Rectal smooth muscle tissue (tissue), 1 donor: ENCODE results near the gene GLIS1.

Experiments used
- H3K27ac ChIP-seq: one replicate; pipeline ENCODE4 v1.7.0; 2013; ENCODE audit warnings: low read depth, low read length, inconsistent platforms
- H3K27me3 ChIP-seq: one replicate; pipeline ENCODE4 v1.7.0; 2013; ENCODE audit warnings: low read length; ENCODE audit not compliant: control insufficient read depth, insufficient read depth
- H3K36me3 ChIP-seq: one replicate; pipeline ENCODE4 v1.7.0; 2013; ENCODE audit warnings: low read length; ENCODE audit not compliant: control insufficient read depth, insufficient read depth
- H3K4me1 ChIP-seq: one replicate; pipeline ENCODE4 v1.7.0; 2013; ENCODE audit warnings: low read length; ENCODE audit not compliant: control insufficient read depth, insufficient read depth
- H3K4me3 ChIP-seq: one replicate; pipeline ENCODE4 v1.7.0; 2013; ENCODE audit warnings: low read length
- H3K9ac ChIP-seq: one replicate; pipeline ENCODE4 v1.7.0; 2013; ENCODE audit warnings: low read length

The GLIS1 gene

GRCh38 chr1:53477651-53478501 lies 261.1 kb downstream of the GLIS1 start:
- no peak overlapping the region for H3K4me3 ChIP-seq
- H3K27ac ChIP-seq, result no peak overlapping the region
- no peaks in the 10 kb centered on the region for H3K27me3 ChIP-seq
- no peak overlapping the region for H3K9ac ChIP-seq
- H3K4me1 ChIP-seq, result no peaks in the 10 kb centered on the region
- no peaks in the 10 kb centered on the region for H3K36me3 ChIP-seq

- Histone ChIP-seq H3K27ac (no peak overlapping the region), H3K36me3 (no peaks in the 10 kb centered on the region), H3K4me1 (no peaks in the 10 kb centered on the region), H3K9ac (no peak overlapping the region), H3K4me3 (no peak overlapping the region), H3K27me3 (no peaks in the 10 kb centered on the region)
These were observed 262.4 kb downstream of the GLIS1 start for GRCh38 chr1:53476579-53476978.

DNA sequence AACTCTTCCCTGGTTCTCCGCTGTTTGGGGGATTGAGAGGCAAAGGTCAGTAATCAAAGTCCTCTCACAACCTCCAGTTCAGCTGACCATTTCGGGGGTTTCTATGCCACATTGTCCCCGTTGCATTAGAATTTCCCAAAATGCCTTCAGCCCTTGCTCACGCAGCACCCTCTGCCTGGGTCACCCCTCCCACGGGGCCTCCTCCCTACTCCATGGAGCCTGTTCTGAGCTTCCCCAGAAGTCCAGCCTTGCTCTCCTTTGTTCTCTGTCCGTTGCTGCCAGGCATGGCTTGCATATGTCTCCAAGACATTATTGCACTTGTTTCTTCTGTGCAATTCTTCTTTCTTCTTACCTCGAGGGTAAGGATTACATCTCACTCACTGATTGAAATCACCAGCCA lies 263.3 kb downstream of the GLIS1 start:
- no peaks in the 10 kb centered on the region for H3K4me1 ChIP-seq
- no peaks in the 10 kb centered on the region for H3K27me3 ChIP-seq
- H3K9ac ChIP-seq, result no peak overlapping the region
- H3K36me3 ChIP-seq, result no peaks in the 10 kb centered on the region
- H3K4me3 ChIP-seq, result no peak overlapping the region
- no peak overlapping the region for H3K27ac ChIP-seq

GRCh38 chr1:53473463-53473862 lies 265.5 kb downstream of the GLIS1 start:
- no peak overlapping the region for H3K27ac ChIP-seq
- H3K27me3 ChIP-seq, result no peaks in the 10 kb centered on the region
- no peak overlapping the region for H3K4me3 ChIP-seq
- H3K36me3 ChIP-seq, result no peaks in the 10 kb centered on the region
- no peak overlapping the region for H3K9ac ChIP-seq
- H3K4me1 ChIP-seq, result no peaks in the 10 kb centered on the region

- Histone ChIP-seq H3K4me3 (no peak overlapping the region), H3K27ac (no peak overlapping the region), H3K9ac (no peak overlapping the region), H3K27me3 (no peaks in the 10 kb centered on the region), H3K4me1 (no peaks in the 10 kb centered on the region), H3K36me3 (no peaks in the 10 kb centered on the region)
These were observed 268.0 kb downstream of the GLIS1 start for GRCh38 chr1:53471000-53471399.

DNA sequence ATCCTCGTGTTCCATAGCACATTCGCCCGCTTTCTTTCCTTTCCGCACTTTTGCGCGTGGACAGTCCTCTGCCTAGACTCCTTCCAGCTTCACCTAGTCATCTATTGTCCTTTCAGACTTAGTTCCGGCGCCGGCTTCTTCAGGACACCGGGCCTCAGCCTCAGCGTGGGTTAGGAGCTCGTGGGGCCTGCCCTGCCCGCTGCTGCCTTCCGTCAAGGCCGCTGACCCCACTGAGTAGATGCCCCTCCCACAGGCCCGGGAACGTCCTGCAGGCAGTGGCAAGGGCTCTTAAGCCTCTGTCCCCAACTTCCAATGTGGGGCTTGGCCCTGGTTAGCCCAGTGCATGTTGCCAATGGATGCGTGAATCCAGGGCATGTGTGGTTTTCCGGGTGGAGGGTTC lies 268.4 kb downstream of the GLIS1 start:
- H3K27ac ChIP-seq, result no peak overlapping the region
- H3K9ac ChIP-seq, result no peak overlapping the region

GRCh38 chr1:53470155-53470554 lies 268.8 kb downstream of the GLIS1 start:
- no peak overlapping the region for H3K4me3 ChIP-seq
- H3K36me3 ChIP-seq, result no peaks in the 10 kb centered on the region
- no peak overlapping the region for H3K9ac ChIP-seq
- H3K27ac ChIP-seq, result no peak overlapping the region
- no peaks in the 10 kb centered on the region for H3K27me3 ChIP-seq
- no peaks in the 10 kb centered on the region for H3K4me1 ChIP-seq

More for the DNA sequence above, 268.4 kb downstream of the GLIS1 start:
- Histone ChIP-seq H3K27me3 (no peaks in the 10 kb centered on the region), H3K4me1 (no peaks in the 10 kb centered on the region), H3K36me3 (no peaks in the 10 kb centered on the region), H3K4me3 (no peak overlapping the region)

DNA sequence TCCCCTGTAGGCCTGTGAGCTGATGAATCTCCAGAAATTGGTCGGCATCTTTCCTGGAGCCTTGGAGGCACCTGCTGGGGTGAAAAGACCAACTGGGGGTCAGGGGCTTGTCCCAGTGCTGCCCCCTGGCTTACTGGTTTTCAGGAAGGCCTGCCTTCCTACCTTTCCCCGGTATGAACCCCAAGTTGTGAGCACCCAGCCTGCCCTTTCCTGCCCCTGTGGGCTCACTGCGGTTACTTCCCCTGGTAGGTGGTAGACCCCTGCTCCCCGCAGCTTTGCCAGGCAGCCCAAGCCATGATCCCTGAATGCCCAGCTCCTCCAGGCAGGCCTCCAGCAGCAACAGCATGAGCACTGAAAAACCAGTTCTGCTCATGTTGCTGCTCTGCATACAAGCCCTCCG lies 269.6 kb downstream of the GLIS1 start:
- H3K27me3 ChIP-seq, result no peaks in the 10 kb centered on the region
- no peak overlapping the region for H3K27ac ChIP-seq
- no peak overlapping the region for H3K9ac ChIP-seq
- H3K36me3 ChIP-seq, result no peaks in the 10 kb centered on the region
- H3K4me1 ChIP-seq, result no peaks in the 10 kb centered on the region
- H3K4me3 ChIP-seq, result no peak overlapping the region

DNA sequence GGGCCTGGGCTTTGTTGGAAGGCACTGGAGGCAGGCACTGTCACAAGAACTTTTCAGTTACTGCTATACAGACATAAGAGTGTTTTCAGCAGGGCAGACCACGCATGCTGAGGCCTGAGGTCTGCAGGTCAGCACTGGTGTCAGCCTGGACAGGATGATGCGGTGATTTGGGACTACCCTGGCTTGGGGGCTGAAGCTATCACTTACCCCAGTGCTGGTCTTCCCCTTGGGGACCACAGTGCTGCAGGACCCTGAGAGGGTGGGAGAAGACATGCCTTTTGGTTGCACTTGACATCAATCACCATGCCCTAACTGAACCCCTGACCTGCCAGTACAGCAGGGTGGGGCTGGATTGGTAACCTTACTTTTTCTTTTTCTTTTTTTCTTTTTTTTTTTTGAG lies 270.6 kb downstream of the GLIS1 start:
- Histone ChIP-seq H3K4me3 (no peak overlapping the region), H3K9ac (no peak overlapping the region), H3K36me3 (no peaks in the 10 kb centered on the region), H3K27me3 (no peaks in the 10 kb centered on the region), H3K4me1 (no peaks in the 10 kb centered on the region), H3K27ac (no peak overlapping the region)

DNA sequence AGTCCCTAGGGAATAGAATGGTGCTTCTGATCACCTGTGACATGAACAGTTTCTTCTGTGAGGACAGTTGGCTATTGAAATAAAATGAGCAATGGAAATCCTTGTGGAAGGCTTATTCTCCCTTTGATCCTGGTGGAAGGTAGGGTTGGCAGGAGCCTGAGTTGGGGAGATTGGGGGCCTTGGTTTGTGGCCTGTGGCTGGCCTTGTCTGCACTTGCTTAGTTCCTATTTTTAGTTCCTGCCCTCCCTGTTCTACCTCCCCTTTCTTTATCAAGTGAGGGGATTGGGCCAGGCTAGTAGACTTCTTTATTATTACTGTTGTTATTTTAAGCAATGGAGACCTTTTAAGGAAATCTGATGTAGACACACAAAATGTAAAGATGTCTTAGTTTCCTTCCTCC lies 271.6 kb downstream of the GLIS1 start:
- H3K4me1 ChIP-seq, result no peaks in the 10 kb centered on the region
- H3K4me3 ChIP-seq, result no peak overlapping the region
- no peaks in the 10 kb centered on the region for H3K27me3 ChIP-seq
- H3K36me3 ChIP-seq, result no peaks in the 10 kb centered on the region
- H3K9ac ChIP-seq, result no peak overlapping the region
- no peak overlapping the region for H3K27ac ChIP-seq

DNA sequence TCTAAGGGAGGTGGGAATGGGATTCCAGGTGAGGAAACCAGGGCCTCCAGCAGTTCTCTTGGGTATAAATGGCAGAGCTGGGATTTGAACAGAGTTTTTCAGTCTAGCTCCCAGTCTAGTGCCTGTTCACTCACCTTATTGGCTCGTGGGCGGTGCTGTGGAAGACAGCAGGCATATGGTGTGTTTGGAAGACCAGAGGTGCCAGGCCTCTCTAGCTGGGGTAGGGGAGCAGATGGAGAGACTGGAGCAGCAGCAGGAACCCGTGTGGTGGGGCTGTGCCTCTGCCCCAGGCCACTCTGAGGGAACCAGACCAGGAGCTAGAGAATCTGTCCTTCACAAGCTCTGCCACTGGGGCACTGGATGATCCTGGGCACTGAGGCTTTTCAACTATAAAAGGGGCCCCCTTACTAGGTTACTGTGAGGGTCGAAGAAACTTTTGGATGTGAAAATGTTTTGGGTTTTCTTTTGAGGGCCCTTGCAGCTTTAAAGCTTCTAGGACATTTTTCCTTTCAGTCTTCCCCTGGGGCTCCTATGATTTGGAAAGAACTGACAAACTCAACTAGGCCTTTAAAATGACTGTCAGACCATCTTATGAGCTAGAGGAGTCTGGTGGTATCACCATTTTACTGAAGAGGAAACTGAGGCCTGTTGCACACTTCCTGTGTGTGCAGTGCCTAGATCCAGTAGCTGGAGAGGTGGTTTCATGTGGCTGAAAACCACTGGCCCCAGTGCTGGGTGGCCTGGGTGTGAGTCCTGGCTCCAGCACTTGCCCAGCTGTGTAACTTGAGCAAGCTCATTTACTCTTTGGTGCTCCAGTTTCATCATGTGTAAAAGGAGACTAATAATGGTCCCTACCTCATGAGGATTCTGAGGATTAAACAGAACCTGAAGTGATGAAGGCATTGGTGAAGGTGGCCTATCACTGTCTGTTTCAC lies 273.7 kb downstream of the GLIS1 start:
- H3K27me3 ChIP-seq, result no peaks in the 10 kb centered on the region
- H3K4me3 ChIP-seq, result no peak overlapping the region
- H3K27ac ChIP-seq, result no peak overlapping the region
- H3K36me3 ChIP-seq, result no peaks in the 10 kb centered on the region
- no peak overlapping the region for H3K9ac ChIP-seq
- no peaks in the 10 kb centered on the region for H3K4me1 ChIP-seq

DNA sequence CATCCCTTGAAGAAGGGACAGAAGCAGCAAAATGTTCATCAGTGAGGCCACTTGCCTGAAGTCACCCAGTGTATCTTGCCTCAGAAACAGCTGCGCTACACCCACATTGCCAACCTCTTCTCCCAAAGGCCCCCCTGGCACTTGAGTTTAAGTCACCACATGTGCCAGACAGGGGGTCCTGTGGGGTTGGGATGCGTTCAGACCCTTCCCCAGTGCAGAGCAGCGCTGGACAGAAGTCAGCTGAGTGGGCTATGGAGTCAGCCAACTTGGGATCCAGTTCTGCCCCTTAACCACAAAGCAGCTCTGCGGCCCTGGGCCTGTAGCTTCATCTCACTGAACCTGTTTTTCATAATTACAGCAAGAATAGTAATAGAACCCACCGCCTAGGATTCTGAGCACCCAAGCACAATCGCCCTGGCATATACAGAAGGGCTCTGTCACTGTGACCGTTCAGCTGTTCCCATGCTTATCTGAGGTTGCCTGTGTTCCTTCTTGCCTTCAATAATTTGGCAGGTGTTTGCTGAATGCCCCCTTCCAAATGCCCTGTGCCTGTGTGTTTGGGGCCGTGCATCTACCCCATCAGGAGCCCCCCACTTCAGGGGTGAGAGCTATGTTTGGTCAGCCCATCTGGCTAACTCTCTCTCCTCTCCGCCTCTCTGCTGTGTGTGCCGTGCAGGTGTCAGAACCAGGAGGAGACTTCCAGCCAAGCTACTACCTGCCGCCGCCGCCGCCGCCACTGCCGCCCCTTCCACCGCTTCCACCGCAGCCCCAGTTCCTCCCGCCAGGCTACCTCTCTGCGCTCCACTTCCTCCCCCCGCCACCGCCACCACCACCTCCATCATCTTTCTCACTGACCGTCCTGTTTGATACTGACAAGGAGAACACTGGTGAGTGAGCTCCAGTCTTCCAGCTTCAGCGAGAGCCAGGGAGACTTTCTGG lies 274.7 kb downstream of the GLIS1 start:
- Histone ChIP-seq H3K36me3 (no peaks in the 10 kb centered on the region), H3K27ac (no peak overlapping the region), H3K27me3 (no peaks in the 10 kb centered on the region), H3K4me3 (no peak overlapping the region), H3K9ac (no peak overlapping the region), H3K4me1 (no peaks in the 10 kb centered on the region)
